Chondrocyte (in vitro differentiated cells): ENCODE results near the gene SLC6A4. TPM values are rescaled to one million over a fixed set of nuclear protein-coding genes. Genes with fewer than 3 reads are reported as not detected.

Experiments used
- DNase-seq: peaks from one replicate; pipeline ENCODE4 v3.0.0; 2021; ENCODE audit warnings: mixed read lengths, low spot score
- H3K27ac Mint-ChIP-seq: one replicate; pipeline ENCODE4 v1.8.0; 2021; ENCODE audit warnings: mild to moderate bottlenecking, moderate library complexity, mixed read lengths; ENCODE audit not compliant: unreplicated experiment
- H3K27me3 Mint-ChIP-seq: 2 replicates; pipeline ENCODE4 v1.8.0; 2021; ENCODE audit warnings: low read depth, mixed read lengths
- H3K36me3 Mint-ChIP-seq: 2 replicates; pipeline ENCODE4 v1.8.0; 2021; ENCODE audit warnings: low read depth, mixed read lengths
- H3K4me1 Mint-ChIP-seq: 2 replicates; pipeline ENCODE4 v1.8.0; 2021; ENCODE audit warnings: low read depth, mild to moderate bottlenecking, mixed read lengths
- H3K4me3 Mint-ChIP-seq: one replicate; pipeline ENCODE4 v1.8.0; 2021; ENCODE audit warnings: mild to moderate bottlenecking, moderate library complexity, mixed read lengths; ENCODE audit not compliant: unreplicated experiment
- H3K9me3 Mint-ChIP-seq: 2 replicates; pipeline ENCODE4 v1.8.0; 2021; ENCODE audit warnings: low read depth, mixed read lengths
- total RNA-seq: library from RNA; stranded (reverse); gene quantifications from 3 replicates; pipeline ENCODE4 v1.2.1, GENCODE V29; 2021
- TF ChIP-seq, protein P1 (sequence below): fragments of 200-600 bp; sonication (generic); IDR thresholded peaks from 2 replicates; pipeline ENCODE4 v1.5.0; 2021; ENCODE audit warnings: antibody characterized with exemption, mild to moderate bottlenecking, moderate library complexity

The SLC6A4 gene
- total RNA-seq, 1 donor from 2014 or later = not detected

DNA sequence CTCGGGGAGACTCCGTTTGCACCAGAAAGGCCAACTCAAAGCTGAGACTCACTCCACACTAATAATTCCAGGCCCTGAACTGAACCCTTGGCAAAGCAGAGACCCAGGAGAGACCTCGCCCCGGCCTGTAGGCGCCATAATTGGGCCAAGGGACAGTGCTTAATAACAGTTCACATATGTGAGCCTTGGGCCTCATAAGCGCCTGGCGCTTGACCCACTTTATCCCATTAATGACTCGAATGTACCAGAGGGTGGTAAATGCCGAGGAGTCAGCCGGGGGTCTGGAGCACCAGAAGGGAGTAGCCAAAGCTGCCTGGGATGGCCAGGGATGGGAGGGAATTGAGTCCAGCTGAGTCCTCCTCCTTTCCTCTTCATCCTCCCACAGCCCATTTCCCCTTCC lies 24.6 kb downstream of the SLC6A4 start:
- TF ChIP-seq, protein P1, sequence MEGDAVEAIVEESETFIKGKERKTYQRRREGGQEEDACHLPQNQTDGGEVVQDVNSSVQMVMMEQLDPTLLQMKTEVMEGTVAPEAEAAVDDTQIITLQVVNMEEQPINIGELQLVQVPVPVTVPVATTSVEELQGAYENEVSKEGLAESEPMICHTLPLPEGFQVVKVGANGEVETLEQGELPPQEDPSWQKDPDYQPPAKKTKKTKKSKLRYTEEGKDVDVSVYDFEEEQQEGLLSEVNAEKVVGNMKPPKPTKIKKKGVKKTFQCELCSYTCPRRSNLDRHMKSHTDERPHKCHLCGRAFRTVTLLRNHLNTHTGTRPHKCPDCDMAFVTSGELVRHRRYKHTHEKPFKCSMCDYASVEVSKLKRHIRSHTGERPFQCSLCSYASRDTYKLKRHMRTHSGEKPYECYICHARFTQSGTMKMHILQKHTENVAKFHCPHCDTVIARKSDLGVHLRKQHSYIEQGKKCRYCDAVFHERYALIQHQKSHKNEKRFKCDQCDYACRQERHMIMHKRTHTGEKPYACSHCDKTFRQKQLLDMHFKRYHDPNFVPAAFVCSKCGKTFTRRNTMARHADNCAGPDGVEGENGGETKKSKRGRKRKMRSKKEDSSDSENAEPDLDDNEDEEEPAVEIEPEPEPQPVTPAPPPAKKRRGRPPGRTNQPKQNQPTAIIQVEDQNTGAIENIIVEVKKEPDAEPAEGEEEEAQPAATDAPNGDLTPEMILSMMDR = no peak
- H3K27ac Mint-ChIP-seq = no peak overlapping the region
- H3K4me1 Mint-ChIP-seq = no peaks in the 10 kb centered on the region
- H3K4me3 Mint-ChIP-seq = no peak overlapping the region
- no peak for DNase-seq
- H3K27me3 Mint-ChIP-seq = peaks cover 1% of the 10 kb centered on the region
- no peaks in the 10 kb centered on the region for H3K36me3 Mint-ChIP-seq
- H3K9me3 Mint-ChIP-seq = no peaks in the 10 kb centered on the region

- Mint-ChIP-seq H3K27me3 (peaks cover 1% of the 10 kb centered on the region), H3K4me3 (no peak overlapping the region), H3K36me3 (no peaks in the 10 kb centered on the region), H3K4me1 (no peaks in the 10 kb centered on the region), H3K9me3 (no peaks in the 10 kb centered on the region), H3K27ac (no peak overlapping the region)
- DNase-seq = no peak
- TF ChIP-seq, protein P1 = no peak
These were observed 25.1 kb downstream of the SLC6A4 start for GRCh38 chr17:30210366-30210765.

GRCh38 chr17:30209930-30210329 lies 25.6 kb downstream of the SLC6A4 start:
- Mint-ChIP-seq H3K27ac (no peak overlapping the region), H3K4me1 (no peaks in the 10 kb centered on the region), H3K9me3 (no peaks in the 10 kb centered on the region), H3K4me3 (no peak overlapping the region), H3K36me3 (no peaks in the 10 kb centered on the region), H3K27me3 (peaks cover 1% of the 10 kb centered on the region)
- TF ChIP-seq, protein P1 = no peak
- no peak for DNase-seq

GRCh38 chr17:30208214-30208613 lies 27.3 kb downstream of the SLC6A4 start:
- no peak overlapping the region for H3K27ac Mint-ChIP-seq
- no peak overlapping the region for H3K4me3 Mint-ChIP-seq
- TF ChIP-seq, protein P1 = no peak
- no peaks in the 10 kb centered on the region for H3K9me3 Mint-ChIP-seq
- no peaks in the 10 kb centered on the region for H3K4me1 Mint-ChIP-seq
- peaks cover 1% of the 10 kb centered on the region for H3K27me3 Mint-ChIP-seq
- H3K36me3 Mint-ChIP-seq = no peaks in the 10 kb centered on the region
- no peak for DNase-seq

- no peaks in the 10 kb centered on the region for H3K9me3 Mint-ChIP-seq
- no peaks in the 10 kb centered on the region for H3K4me1 Mint-ChIP-seq
- no peak overlapping the region for H3K27ac Mint-ChIP-seq
- H3K27me3 Mint-ChIP-seq = peaks cover 1% of the 10 kb centered on the region
- no peak for DNase-seq
- TF ChIP-seq, protein P1 = no peak
- no peak overlapping the region for H3K4me3 Mint-ChIP-seq
- H3K36me3 Mint-ChIP-seq = no peaks in the 10 kb centered on the region
These were observed 27.8 kb downstream of the SLC6A4 start for GRCh38 chr17:30207655-30208054.
